ENCODE data around the gene IP6K2.
A peak's percentile ranks its signal among the peaks of the same experiment; 100 is the strongest.

Gene IP6K2

DNA sequence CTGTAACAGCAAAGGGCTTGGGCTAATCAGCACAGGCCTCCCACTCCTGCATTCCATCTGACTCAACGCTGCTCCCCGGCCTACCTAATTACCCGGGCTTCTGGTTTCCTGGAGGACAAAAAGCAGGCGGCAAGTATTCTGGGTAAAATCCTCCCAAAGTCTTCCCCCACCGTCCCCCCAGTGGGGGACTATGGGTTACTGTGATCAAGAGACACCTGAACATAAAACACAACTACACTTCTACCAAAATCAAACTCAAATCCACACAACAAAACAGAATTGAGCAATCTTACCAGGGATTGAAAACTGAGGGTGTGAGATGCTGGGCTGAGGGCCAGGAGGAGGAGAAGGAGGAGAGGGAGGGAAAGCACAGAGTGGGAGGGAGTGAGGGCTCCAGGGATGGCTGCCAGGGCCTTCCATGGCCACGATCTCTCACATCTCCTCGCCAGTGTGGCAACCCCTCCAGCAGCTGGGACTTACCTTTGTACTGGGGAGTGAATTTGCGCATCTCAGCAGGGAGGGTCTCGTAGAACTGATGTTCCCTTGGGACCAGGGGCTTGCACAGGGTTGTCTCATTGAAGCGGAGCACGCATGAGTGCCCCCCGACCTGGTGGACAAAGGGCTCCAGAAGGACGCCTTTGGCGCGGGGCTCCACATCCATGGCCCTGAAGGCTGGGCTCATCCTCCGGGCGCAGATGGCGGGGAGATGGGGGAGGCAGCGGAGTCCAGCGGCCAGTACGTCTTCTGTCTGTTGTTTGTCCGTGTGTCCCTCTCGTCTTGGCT, 22.2 kb downstream of the IP6K2 start:
- H3K36me3 Mint-ChIP-seq (ENCODE audit: insufficient read depth): peaks cover 56% of the 10 kb centered on the region
- peaks cover 18% of the 10 kb centered on the region for H3K4me1 Mint-ChIP-seq
- H3K4me3 Mint-ChIP-seq: no peak overlapping the region
- H3K27me3 Mint-ChIP-seq: no peaks in the 10 kb centered on the region
- DNase-seq (ENCODE audit: low spot score in 2 of 2): no peak
- no peak for ATAC-seq (replicated peaks; ENCODE audit: extremely low read depth, poor library complexity, severe bottlenecking)
- no peaks in the 10 kb centered on the region for H3K9me3 Mint-ChIP-seq
- no peak overlapping the region for H3K27ac Mint-ChIP-seq (ENCODE audit: low read depth)

DNA sequence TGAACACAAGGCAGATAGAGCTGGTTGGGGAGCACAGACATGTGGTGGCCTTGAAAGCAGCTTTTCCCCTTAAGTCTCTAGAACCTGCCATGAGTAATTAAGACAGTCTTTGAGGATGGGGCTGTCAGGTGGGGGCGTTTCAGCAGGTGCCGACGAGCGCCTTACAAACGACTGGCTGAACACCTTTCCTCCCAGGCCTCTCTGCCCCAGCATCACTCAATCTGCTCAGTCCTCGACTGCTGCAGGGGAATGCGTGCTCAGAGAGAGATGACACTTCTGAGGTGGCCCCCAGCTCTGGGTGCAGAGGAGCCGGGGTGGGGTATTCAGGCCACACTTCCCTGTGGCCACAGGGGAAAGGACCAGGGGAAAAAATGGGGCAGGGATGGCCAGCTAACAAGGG, 23.2 kb downstream of the IP6K2 start:
- DNase-seq (ENCODE audit: low spot score in 2 of 2) (no peak), ATAC-seq (replicated peaks; ENCODE audit: extremely low read depth, poor library complexity, severe bottlenecking) (no peak)
- Mint-ChIP-seq H3K4me3 (no peak overlapping the region), H3K27me3 (no peaks in the 10 kb centered on the region), H3K36me3 (ENCODE audit: insufficient read depth) (peaks cover 56% of the 10 kb centered on the region), H3K9me3 (no peaks in the 10 kb centered on the region), H3K4me1 (peaks cover 11% of the 10 kb centered on the region), H3K27ac (ENCODE audit: low read depth) (no peak overlapping the region)

DNA sequence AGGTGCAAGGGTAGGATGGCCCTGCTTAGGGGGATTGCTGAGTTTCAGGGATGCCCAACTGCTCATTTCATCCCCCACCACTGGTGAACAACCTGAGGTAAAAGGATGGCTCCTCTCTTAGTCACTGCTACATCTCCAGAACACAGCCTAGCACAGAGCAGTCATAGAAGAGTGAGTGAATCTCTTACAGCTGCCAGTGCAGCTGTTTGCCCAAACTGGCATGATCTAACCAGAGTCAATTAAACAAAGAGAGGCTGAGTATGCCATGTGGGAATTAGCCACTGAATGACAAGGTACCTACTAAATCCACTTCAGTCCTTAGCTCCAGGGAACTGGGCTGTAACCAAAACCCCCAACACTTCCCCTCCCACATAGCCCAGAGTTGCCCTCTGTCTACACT, 24.5 kb downstream of the IP6K2 start:
- Mint-ChIP-seq H3K4me3 (no peak overlapping the region), H3K27me3 (no peaks in the 10 kb centered on the region), H3K36me3 (ENCODE audit: insufficient read depth) (peaks cover 60% of the 10 kb centered on the region), H3K4me1 (peaks cover 9% of the 10 kb centered on the region), H3K27ac (ENCODE audit: low read depth) (peak overlapping the region; percentile 54), H3K9me3 (no peaks in the 10 kb centered on the region)
- ATAC-seq (replicated peaks; ENCODE audit: extremely low read depth, poor library complexity, severe bottlenecking) (no peak), DNase-seq (ENCODE audit: low spot score in 2 of 2) (no peak)

DNA sequence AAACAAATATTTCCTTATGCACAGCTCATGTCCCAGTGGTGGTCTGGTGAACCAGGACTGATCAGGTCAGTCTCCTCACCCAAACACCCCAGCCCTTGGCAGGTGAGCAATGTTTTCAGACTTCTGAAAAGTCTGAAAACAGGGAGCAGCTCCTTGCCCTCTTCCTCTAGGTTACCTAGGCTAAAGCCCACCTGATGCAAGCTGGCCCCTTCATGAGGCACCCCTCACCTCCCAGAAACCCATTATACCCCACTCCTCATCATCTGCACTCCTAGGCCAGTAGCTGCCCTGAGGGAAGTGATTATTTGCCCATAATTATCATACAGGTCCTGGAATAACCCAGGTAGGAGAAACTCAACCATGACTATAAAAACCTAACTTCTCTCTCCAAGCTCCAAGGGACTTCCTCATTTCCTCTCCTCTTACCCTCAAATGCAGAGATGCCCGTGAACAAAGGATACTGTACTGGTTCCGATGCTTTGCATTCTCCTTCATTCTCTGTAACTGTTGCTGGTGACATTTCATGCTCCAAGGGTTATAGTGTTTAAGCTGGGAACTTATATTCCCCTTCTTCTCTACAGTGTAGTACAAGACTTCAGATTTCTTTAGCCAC, 26.1 kb downstream of the IP6K2 start:
- DNase-seq (ENCODE audit: low spot score in 2 of 2) (no peak), ATAC-seq (replicated peaks; ENCODE audit: extremely low read depth, poor library complexity, severe bottlenecking) (no peak)
- H3K9me3 Mint-ChIP-seq: no peaks in the 10 kb centered on the region
- no peaks in the 10 kb centered on the region for H3K27me3 Mint-ChIP-seq
- peaks cover 59% of the 10 kb centered on the region for H3K36me3 Mint-ChIP-seq (ENCODE audit: insufficient read depth)
- H3K4me3 Mint-ChIP-seq: no peak overlapping the region
- H3K4me1 Mint-ChIP-seq: peaks cover 17% of the 10 kb centered on the region
- peak overlapping the region; percentile 17 for H3K27ac Mint-ChIP-seq (ENCODE audit: low read depth)

DNA sequence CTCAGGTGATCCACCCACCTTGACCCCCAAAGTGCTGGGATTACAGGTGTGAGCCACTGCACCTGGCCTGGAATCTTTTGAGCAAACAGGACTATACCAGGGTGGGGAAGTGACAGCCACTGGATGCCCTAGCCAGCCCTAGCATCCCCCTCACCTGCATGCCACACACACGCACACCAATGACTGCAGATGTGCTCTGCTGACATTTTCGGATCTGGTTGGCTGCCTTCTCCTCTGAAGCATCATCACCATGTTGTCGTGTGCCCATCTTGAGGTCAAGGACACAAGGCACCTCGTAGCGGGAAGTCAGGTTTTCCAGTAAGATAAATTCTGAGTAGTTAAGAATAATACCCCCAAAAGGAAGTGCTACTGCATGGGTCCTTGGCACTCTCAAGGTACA, 27.6 kb downstream of the IP6K2 start:
- no peak for DNase-seq (ENCODE audit: low spot score in 2 of 2)
- Mint-ChIP-seq H3K36me3 (ENCODE audit: insufficient read depth) (peaks cover 55% of the 10 kb centered on the region), H3K4me3 (no peak overlapping the region), H3K27ac (ENCODE audit: low read depth) (no peak overlapping the region), H3K4me1 (peaks cover 19% of the 10 kb centered on the region), H3K9me3 (no peaks in the 10 kb centered on the region), H3K27me3 (no peaks in the 10 kb centered on the region)
- no peak for ATAC-seq (replicated peaks; ENCODE audit: extremely low read depth, poor library complexity, severe bottlenecking)

DNA sequence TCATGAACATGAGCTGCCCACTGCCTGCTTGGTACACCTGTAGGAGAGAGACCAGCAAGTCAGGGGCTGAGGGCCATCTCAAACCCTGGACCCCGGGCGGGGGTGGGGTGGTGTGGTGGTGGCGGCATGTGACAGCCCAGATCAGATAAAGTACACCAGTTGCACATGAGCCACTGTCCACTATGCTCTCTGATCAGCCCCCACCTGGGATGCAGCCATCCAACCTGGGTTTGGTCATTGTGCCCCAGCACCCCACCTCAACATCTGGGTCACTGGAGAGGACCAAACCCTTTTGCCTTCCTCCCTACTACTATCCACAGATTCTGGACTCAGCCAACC, 28.3 kb downstream of the IP6K2 start:
- Mint-ChIP-seq H3K27ac (ENCODE audit: low read depth) (no peak overlapping the region), H3K36me3 (ENCODE audit: insufficient read depth) (peaks cover 49% of the 10 kb centered on the region), H3K4me3 (no peak overlapping the region), H3K4me1 (peaks cover 25% of the 10 kb centered on the region), H3K9me3 (no peaks in the 10 kb centered on the region), H3K27me3 (no peaks in the 10 kb centered on the region)
- ATAC-seq (replicated peaks; ENCODE audit: extremely low read depth, poor library complexity, severe bottlenecking): no peak
- no peak for DNase-seq (ENCODE audit: low spot score in 2 of 2)

DNA sequence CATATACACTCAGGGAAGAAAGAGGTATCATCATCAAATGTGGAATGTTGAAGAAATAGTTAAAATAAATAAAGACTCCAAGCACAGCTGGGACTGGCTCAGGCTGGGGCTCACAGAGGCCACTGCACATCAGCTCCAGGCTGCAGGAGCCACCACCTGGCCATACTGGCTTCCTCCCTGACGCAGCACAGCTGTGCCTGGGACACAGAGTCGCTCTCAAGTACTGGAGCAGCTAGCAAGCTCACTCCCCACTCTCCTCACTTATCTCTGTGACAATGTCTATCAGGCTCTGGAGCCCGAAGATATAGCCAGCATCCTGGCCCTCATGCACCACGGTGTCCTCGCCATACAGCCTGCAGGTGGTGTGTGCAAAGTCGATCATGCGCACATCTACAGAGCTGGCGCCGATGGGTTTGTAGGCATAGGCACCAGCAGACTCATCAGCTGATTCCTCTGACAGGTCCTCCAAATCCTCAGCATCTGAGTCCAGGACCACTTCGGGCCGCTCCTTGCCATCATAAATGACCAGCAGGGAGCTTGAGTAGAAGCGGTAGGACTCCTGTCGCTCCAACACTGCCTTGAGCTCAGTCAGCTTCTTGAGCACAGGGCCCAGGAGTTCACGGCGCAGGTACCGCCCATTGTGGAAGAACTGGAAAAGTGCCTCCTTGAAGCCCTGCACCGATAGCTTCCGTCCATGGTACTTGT, 28.8 kb downstream of the IP6K2 start:
- no peaks in the 10 kb centered on the region for H3K27me3 Mint-ChIP-seq
- no peak overlapping the region for H3K27ac Mint-ChIP-seq (ENCODE audit: low read depth)
- DNase-seq (ENCODE audit: low spot score in 2 of 2) (no peak), ATAC-seq (replicated peaks; ENCODE audit: extremely low read depth, poor library complexity, severe bottlenecking) (no peak)
- H3K9me3 Mint-ChIP-seq: no peaks in the 10 kb centered on the region
- no peak overlapping the region for H3K4me3 Mint-ChIP-seq
- peaks cover 44% of the 10 kb centered on the region for H3K36me3 Mint-ChIP-seq (ENCODE audit: insufficient read depth)
- peaks cover 28% of the 10 kb centered on the region for H3K4me1 Mint-ChIP-seq

DNA sequence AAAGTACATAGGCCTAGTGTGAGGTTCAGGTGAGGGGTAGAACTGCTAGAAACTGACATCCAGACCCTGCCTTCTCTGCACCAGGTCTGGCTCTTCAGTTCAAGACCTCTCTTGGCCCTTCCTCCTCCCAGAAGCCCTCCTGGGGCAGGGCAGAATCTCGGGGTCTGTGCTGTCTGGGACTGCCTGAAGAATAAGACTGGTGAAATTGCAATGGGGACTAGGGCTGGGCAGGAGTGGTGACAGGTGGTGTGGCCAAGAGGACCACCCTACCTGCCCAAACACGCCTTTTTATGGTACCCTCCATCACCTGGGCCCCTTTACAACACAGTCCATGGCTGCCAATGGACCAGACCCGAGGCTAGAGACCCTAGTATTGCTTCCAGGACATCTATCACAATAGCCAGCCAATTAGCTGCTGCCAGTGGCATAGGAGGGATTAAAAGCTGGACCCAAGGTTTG, 29.8 kb downstream of the IP6K2 start:
- no peaks in the 10 kb centered on the region for H3K27me3 Mint-ChIP-seq
- no peak for DNase-seq (ENCODE audit: low spot score in 2 of 2)
- H3K9me3 Mint-ChIP-seq: no peaks in the 10 kb centered on the region
- peak overlapping the region; percentile 11 for H3K4me3 Mint-ChIP-seq
- ATAC-seq (replicated peaks; ENCODE audit: extremely low read depth, poor library complexity, severe bottlenecking): no peak
- peaks cover 35% of the 10 kb centered on the region for H3K36me3 Mint-ChIP-seq (ENCODE audit: insufficient read depth)
- peaks cover 28% of the 10 kb centered on the region for H3K4me1 Mint-ChIP-seq
- no peak overlapping the region for H3K27ac Mint-ChIP-seq (ENCODE audit: low read depth)

DNA sequence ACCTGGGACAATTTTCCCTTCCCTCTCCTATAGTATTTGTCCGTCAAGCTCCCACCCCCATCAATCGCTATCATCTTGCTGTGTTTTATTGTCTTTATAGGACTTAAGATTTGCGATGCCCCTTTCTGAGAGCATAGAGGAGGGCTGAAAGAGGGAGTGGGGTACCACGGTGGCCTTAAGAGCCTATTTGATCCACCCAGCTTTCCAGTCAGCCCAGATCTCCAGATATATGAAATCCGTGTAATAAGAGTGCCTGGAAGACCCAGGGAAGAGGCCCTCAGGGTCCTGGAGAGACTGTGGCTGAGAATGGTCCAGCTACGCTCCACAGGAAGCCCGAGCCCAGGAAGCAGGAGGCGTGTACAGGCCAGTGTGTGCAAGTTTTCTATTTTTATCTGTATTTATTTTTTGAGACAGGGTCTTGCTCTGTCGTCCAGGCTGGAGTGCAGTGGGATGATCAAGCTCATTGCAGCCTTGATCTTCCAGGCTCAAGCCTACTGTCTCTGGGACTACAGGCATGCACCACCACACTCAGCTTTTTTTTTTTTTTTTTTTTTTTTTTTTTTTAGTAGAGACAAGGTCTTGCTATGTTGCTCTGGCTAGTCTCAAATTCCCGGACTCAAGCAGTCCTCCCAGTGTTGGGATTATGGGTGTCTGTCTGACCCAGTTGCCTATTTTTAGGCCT, 30.3 kb downstream of the IP6K2 start:
- DNase-seq (ENCODE audit: low spot score in 2 of 2) (no peak), ATAC-seq (replicated peaks; ENCODE audit: extremely low read depth, poor library complexity, severe bottlenecking) (no peak)
- no peaks in the 10 kb centered on the region for H3K27me3 Mint-ChIP-seq
- H3K4me1 Mint-ChIP-seq: peaks cover 28% of the 10 kb centered on the region
- peak overlapping the region; percentile 80 for H3K27ac Mint-ChIP-seq (ENCODE audit: low read depth)
- no peaks in the 10 kb centered on the region for H3K9me3 Mint-ChIP-seq
- peak overlapping the region; percentile 89 for H3K4me3 Mint-ChIP-seq
- peaks cover 32% of the 10 kb centered on the region for H3K36me3 Mint-ChIP-seq (ENCODE audit: insufficient read depth)

DNA sequence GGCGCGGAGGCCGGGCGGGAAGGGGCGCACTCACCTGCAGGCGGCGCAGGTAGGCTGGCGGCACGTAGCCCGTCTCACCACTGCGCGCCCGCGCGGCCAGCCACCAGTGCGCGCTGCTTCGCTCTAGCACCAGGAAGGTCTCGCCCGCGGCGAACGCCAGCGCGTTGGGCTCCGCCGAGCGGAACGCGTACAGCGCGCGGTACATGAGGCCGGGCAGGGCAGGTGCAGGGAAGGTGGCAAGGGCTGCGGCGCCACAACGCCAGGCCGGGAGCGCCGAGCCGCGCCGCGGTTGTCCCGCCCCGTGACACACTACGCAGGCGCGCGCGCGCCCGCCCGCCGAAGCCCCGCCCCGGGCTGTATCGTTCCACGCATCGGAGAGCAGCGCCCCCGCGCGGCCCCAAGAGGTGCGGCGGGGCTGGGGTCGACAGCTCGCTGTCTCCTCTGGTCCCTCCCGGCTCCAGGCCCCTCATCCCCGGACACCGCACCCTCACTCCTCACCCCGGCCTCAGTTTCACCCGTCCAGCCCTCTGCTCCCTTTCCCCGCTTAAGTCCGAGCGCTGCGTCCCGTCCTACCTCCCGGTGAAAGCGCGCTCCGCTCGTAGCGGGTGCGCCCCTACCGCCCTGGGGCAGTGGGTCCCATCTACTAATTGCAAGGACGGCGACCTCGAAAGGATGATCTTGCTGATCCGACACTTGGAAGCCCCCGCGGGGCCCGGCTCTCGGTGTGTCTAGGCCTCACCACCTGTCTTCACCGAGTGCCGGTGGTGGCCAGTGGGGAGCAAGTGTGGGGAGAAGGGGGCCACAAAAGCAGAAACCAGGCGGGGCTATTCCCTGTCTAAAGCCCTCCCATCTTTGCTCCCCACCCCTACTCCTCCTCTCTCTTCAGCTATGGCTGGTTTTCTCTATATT, 31.2 kb downstream of the IP6K2 start, which contains the start of gene NCKIPSD:
NCKIPSD (minus strand) TSS at position 313 of the 909 bp plus-strand sequence; CDS start at position 205, 108 bp downstream.
- Mint-ChIP-seq H3K36me3 (ENCODE audit: insufficient read depth) (peaks cover 25% of the 10 kb centered on the region), H3K27ac (ENCODE audit: low read depth) (peak within 1 kb of the TSS; percentile 80), H3K9me3 (no peaks in the 10 kb centered on the region), H3K27me3 (no peaks in the 10 kb centered on the region), H3K4me1 (peaks cover 30% of the 10 kb centered on the region), H3K4me3 (peak within 1 kb of the TSS; percentile 89)
- ATAC-seq (replicated peaks; ENCODE audit: extremely low read depth, poor library complexity, severe bottlenecking): peak; percentile 81
- DNase-seq (ENCODE audit: low spot score in 2 of 2): peak; percentile 82 to 89

DNA sequence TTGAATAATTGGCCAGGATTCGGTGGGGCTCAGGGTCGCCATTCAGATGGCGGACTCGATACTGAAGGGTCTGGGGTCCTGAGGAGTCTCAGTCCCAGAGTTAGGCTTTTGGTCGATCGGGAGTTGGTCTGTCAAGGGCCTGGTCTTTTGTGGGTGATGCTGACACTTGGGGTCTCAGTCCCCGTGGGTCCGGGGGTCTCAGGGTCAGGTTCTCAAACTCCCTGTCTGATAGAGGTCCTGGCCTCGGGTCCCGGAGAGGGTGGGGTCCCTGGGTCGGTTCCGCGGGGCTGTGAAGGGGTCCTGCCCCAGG, 31.8 kb downstream of the IP6K2 start:
- Mint-ChIP-seq H3K27me3 (no peaks in the 10 kb centered on the region), H3K36me3 (ENCODE audit: insufficient read depth) (peaks cover 21% of the 10 kb centered on the region), H3K4me1 (peaks cover 36% of the 10 kb centered on the region), H3K27ac (ENCODE audit: low read depth) (peak overlapping the region; percentile 80), H3K9me3 (no peaks in the 10 kb centered on the region), H3K4me3 (peak overlapping the region; percentile 89)
- no peak for DNase-seq (ENCODE audit: low spot score in 2 of 2)
- ATAC-seq (replicated peaks; ENCODE audit: extremely low read depth, poor library complexity, severe bottlenecking): no peak

All from central memory CD8-positive, alpha-beta T cell (primary cell).